Mesothelial cell of epicardium (in vitro differentiated cells): ENCODE results near the gene LRMDA. TPM values are rescaled to one million over a fixed set of nuclear protein-coding genes. Genes with fewer than 3 reads are reported as not detected.

ENCODE experiments used
- DNase-seq, 2 experiments: peaks; one replicate each; pipeline ENCODE4 v3.0.0; 2021; ENCODE audit warnings: low spot score in 2 of 2; ENCODE audit not compliant: unreplicated experiment in 2 of 2
- H3K27ac Mint-ChIP-seq: 2 replicates; pipeline ENCODE4 v1.8.0; 2021; ENCODE audit warnings: mixed read lengths
- H3K27me3 Mint-ChIP-seq: 2 replicates; pipeline ENCODE4 v1.8.0; 2021; ENCODE audit warnings: low read depth, mixed read lengths
- H3K36me3 Mint-ChIP-seq: 2 replicates; pipeline ENCODE4 v1.8.0; 2021; ENCODE audit warnings: mixed read lengths
- H3K4me1 Mint-ChIP-seq: 2 replicates; pipeline ENCODE4 v1.8.0; 2021; ENCODE audit warnings: mixed read lengths
- H3K4me3 Mint-ChIP-seq: 2 replicates; pipeline ENCODE4 v1.8.0; 2021; ENCODE audit warnings: mild to moderate bottlenecking, moderate library complexity, mixed read lengths
- H3K9me3 Mint-ChIP-seq: 2 replicates; pipeline ENCODE4 v1.8.0; 2021; ENCODE audit warnings: mixed read lengths
- total RNA-seq: library from RNA; stranded (reverse); gene quantifications from 3 replicates; pipeline ENCODE4 v1.2.1, GENCODE V29; 2021
- TF ChIP-seq, protein P1 (sequence below): fragments of 200-600 bp; sonication (generic); IDR thresholded peaks from one replicate; pipeline ENCODE4 v1.5.0; 2021; ENCODE audit warnings: antibody characterized with exemption; ENCODE audit not compliant: unreplicated experiment

Gene LRMDA
- total RNA-seq, 1 donor from 2014 or later: 2.0 TPM

- no peak for DNase-seq
- Mint-ChIP-seq H3K4me3 (no peak overlapping the region), H3K27ac (no peak overlapping the region), H3K9me3 (peaks cover 57% of the 10 kb centered on the region), H3K27me3 (peaks cover 45% of the 10 kb centered on the region), H3K36me3 (peaks cover 18% of the 10 kb centered on the region), H3K4me1 (no peaks in the 10 kb centered on the region)
- TF ChIP-seq, protein P1, sequence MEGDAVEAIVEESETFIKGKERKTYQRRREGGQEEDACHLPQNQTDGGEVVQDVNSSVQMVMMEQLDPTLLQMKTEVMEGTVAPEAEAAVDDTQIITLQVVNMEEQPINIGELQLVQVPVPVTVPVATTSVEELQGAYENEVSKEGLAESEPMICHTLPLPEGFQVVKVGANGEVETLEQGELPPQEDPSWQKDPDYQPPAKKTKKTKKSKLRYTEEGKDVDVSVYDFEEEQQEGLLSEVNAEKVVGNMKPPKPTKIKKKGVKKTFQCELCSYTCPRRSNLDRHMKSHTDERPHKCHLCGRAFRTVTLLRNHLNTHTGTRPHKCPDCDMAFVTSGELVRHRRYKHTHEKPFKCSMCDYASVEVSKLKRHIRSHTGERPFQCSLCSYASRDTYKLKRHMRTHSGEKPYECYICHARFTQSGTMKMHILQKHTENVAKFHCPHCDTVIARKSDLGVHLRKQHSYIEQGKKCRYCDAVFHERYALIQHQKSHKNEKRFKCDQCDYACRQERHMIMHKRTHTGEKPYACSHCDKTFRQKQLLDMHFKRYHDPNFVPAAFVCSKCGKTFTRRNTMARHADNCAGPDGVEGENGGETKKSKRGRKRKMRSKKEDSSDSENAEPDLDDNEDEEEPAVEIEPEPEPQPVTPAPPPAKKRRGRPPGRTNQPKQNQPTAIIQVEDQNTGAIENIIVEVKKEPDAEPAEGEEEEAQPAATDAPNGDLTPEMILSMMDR: no peak
Observed at GRCh38 chr10:75582102-75582501, 150.7 kb downstream of the LRMDA start.

- Mint-ChIP-seq H3K4me1 (no peaks in the 10 kb centered on the region), H3K4me3 (no peak overlapping the region), H3K9me3 (peaks cover 30% of the 10 kb centered on the region), H3K36me3 (peaks cover 14% of the 10 kb centered on the region), H3K27me3 (peaks cover 55% of the 10 kb centered on the region), H3K27ac (no peak overlapping the region)
- TF ChIP-seq, protein P1: no peak
- DNase-seq: no peak
Observed at GRCh38 chr10:75585294-75585693, 153.9 kb downstream of the LRMDA start.

DNA sequence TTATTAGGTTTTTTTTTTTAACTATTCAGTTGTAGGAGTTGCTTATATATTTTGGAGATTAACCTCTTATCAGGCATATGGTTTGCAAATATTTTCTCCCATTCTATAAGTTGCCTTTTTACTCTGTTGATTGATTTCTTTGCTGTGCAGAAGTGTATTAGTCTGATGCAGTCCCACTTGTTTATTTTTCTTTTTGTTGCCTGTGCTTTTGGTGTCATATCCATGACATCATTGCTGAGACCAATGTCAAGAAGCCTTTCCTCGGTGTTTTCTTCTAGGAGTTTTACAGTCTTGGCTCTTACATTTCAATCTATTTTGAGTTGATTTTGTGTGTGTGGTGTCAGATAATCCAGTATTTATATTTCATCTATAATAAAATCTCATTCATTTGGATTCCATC is 155.4 kb downstream of the LRMDA start:
- TF ChIP-seq, protein P1: no peak
- peaks cover 7% of the 10 kb centered on the region for H3K36me3 Mint-ChIP-seq
- H3K27me3 Mint-ChIP-seq: peaks cover 63% of the 10 kb centered on the region
- peaks cover 21% of the 10 kb centered on the region for H3K9me3 Mint-ChIP-seq
- peaks cover 2% of the 10 kb centered on the region for H3K4me1 Mint-ChIP-seq
- H3K27ac Mint-ChIP-seq: no peak overlapping the region
- no peak for DNase-seq
- H3K4me3 Mint-ChIP-seq: no peak overlapping the region

DNA sequence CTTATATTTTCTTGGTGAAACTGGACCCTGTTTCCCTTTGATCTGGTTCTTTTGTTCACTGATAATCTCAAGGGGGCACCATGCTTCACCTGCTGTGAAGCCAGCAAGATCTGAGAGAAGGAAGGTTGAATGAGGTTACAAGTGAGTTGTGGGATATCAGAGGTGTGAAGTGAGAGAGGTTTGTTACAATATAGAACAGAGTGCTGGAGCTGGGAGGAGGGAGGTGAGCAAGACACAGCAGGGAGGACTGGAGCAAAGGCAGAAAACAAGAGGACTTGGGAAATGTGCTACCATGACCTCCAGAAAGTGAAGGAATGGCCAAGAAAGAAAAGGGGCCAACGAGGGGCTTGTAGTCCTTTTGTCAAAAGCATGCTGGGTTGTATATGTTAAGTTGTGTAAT is 156.6 kb downstream of the LRMDA start:
- H3K9me3 Mint-ChIP-seq: peaks cover 15% of the 10 kb centered on the region
- H3K4me1 Mint-ChIP-seq: peaks cover 14% of the 10 kb centered on the region
- no peak overlapping the region for H3K4me3 Mint-ChIP-seq
- no peak for DNase-seq
- peaks cover 72% of the 10 kb centered on the region for H3K27me3 Mint-ChIP-seq
- TF ChIP-seq, protein P1: no peak
- H3K36me3 Mint-ChIP-seq: peaks cover 2% of the 10 kb centered on the region
- no peak overlapping the region for H3K27ac Mint-ChIP-seq

GRCh38 chr10:75589895-75590654 is 158.7 kb downstream of the LRMDA start:
- TF ChIP-seq, protein P1: no peak
- Mint-ChIP-seq H3K36me3 (no peaks in the 10 kb centered on the region), H3K27ac (no peak overlapping the region), H3K4me1 (peaks cover 24% of the 10 kb centered on the region), H3K9me3 (peaks cover 4% of the 10 kb centered on the region), H3K27me3 (peaks cover 59% of the 10 kb centered on the region), H3K4me3 (no peak overlapping the region)
- DNase-seq: no peak
